Sigmoid colon (tissue), 7 donors: ENCODE measurements around the gene CST7. TPM values are rescaled to one million over a fixed set of nuclear protein-coding genes. Genes with fewer than 3 reads are reported as not detected.

ENCODE experiments used
- DNase-seq: peaks from one replicate; pipeline ENCODE4 v3.0.0-alpha.2; 2019
- H3K27ac ChIP-seq, 4 donors: fragments of 200-600 bp; sonication (generic); one replicate each; pipeline ENCODE4 v1.5.1; 2016 to 2019; ENCODE audit warnings: mild to moderate bottlenecking in 1 of 4
- H3K27me3 ChIP-seq, 3 donors: fragments of 200-600 bp; sonication (generic); one replicate each; pipeline ENCODE4 v1.5.1; 2019; ENCODE audit warnings: mild to moderate bottlenecking in 1 of 3
- H3K36me3 ChIP-seq, 4 donors: fragments of 200-600 bp; sonication (generic); one replicate each; pipeline ENCODE4 v1.5.1; 2016 to 2019
- H3K4me1 ChIP-seq, 4 donors: fragments of 200-600 bp; sonication (generic); one replicate each; pipeline ENCODE4 v1.5.1; 2017 to 2019
- H3K4me3 ChIP-seq, 4 donors: fragments of 200-600 bp; sonication (generic); one replicate each; pipeline ENCODE4 v1.5.1; 2017 to 2019; ENCODE audit warnings: mild to moderate bottlenecking in 2 of 4, moderate library complexity in 1 of 4
- H3K9me3 ChIP-seq, 4 donors: fragments of 200-600 bp in 3 of 4; sonication (generic) in 3 of 4; one replicate each; pipeline versions ENCODE4 v1.5.1 to v1.6.1; 2013 to 2019
- CTCF ChIP-seq, 4 experiments: fragments of 450-650 bp in 3 of 4; fragments of 200-600 bp in 1 of 4; IDR thresholded peaks; one replicate each; pipeline ENCODE4 v1.5.1; 2016 to 2019; ENCODE audit warnings: antibody characterized with exemption in 4 of 4, mild to moderate bottlenecking in 3 of 4, moderate library complexity in 2 of 4
- EP300 ChIP-seq, 4 donors: sonication (generic); formaldehyde crosslinking; IDR thresholded peaks; one replicate each; pipeline ENCODE4 v1.6.1; 2017; ENCODE audit warnings: antibody characterized with exemption in 4 of 4
- POLR2A ChIP-seq, 2 donors: fragments of 450-650 bp; IDR thresholded peaks; one replicate each; pipeline ENCODE4 v1.6.1; 2016; ENCODE audit warnings: antibody characterized with exemption in 2 of 2, mild to moderate bottlenecking in 2 of 2, moderate library complexity in 2 of 2
- POLR2AphosphoS5 ChIP-seq, 4 donors: sonication (generic); formaldehyde crosslinking; IDR thresholded peaks; one replicate each; pipeline ENCODE4 v1.6.1; 2017; ENCODE audit warnings: antibody characterized with exemption in 4 of 4
- WGBS, 2 donors: extraction: QIAGEN DNeasy Blood & Tissue Kit; methylation state at CpG; one replicate each; pipeline ENCODE4 v1.1.7; 2013; 5-methylcytosine and 5-hydroxymethylcytosine counted together
- intact Hi-C: fragments of 100-400 bp; cut with DNase I; formaldehyde crosslinking; loops from one replicate; pipeline ENCODE4 v1.15.1; 2023
- polyA plus RNA-seq, 3 donors: library from polyadenylated mRNA; stranded (reverse); fragments of 200-250 nt; gene quantifications; one replicate each; pipeline ENCODE4 v1.2.3, GENCODE V29; 2013
- total RNA-seq, 4 donors: library from RNA; depleted of rRNA; stranded (reverse); fragments of >200 nt; gene quantifications; one replicate each; pipeline ENCODE4 v1.1.0, GENCODE V29; 2016
- donor health status: healthy with polysubstance abuse.
- donor health status: Bipolar disorder and iron deficiency.
- donor health status: healthy.

CST7 gene
- total and polyA plus RNA-seq, 7 donors = 0.66 to 10.4 (median 3.7) TPM; not detected in 1

GRCh38 chr20:24954566-24954965, 5.5 kb downstream of the CST7 start:
- WGBS, 2 donors = 62 to 90% methylated on average over 2 of the region's 2 CpGs
- no peak for TF ChIP-seq POLR2A (IDR thresholded peaks at IDR 0.05)
- no peak for TF ChIP-seq EP300 (IDR thresholded peaks at IDR 0.05)
- no peak for TF ChIP-seq POLR2AphosphoS5 (IDR thresholded peaks at IDR 0.05)
- TF ChIP-seq CTCF (IDR thresholded peaks at IDR 0.05) = no peak
- Histone ChIP-seq H3K27ac (no peak overlapping the region), H3K36me3 (peaks cover 0 to 31% (median 9%) of the 10 kb centered on the region in 4 donors), H3K4me1 (no peaks in the 10 kb centered on the region), H3K27me3 (peaks cover 0 to 10% (median under 1%) of the 10 kb centered on the region in 3 donors), H3K4me3 (no peak overlapping the region), H3K9me3 (no peaks in the 10 kb centered on the region)
- no peak for DNase-seq
- intact Hi-C loops = no loop called here

- intact Hi-C loops = no loop called here
- 42 to 76% methylated on average over 3 of the region's 3 CpGs for WGBS, 2 donors
- H3K27ac ChIP-seq = no peak overlapping the region
- peaks cover 0 to 36% (median 10%) of the 10 kb centered on the region in 4 donors for H3K36me3 ChIP-seq
- DNase-seq = peak; percentile 48
- no peak for TF ChIP-seq POLR2A (IDR thresholded peaks at IDR 0.05)
- TF ChIP-seq POLR2AphosphoS5 (IDR thresholded peaks at IDR 0.05) = no peak
- TF ChIP-seq CTCF (IDR thresholded peaks at IDR 0.05) = no peak
- no peak for TF ChIP-seq EP300 (IDR thresholded peaks at IDR 0.05)
- H3K4me3 ChIP-seq = no peak overlapping the region
- no peaks in the 10 kb centered on the region for H3K4me1 ChIP-seq
- no peaks in the 10 kb centered on the region for H3K9me3 ChIP-seq
- H3K27me3 ChIP-seq = peaks cover 0 to 10% (median 0%) of the 10 kb centered on the region in 3 donors
These were observed 6.0 kb downstream of the CST7 start for GRCh38 chr20:24955045-24955444.

GRCh38 chr20:24956001-24956841, 7.2 kb downstream of the CST7 start:
- TF ChIP-seq POLR2AphosphoS5 (IDR thresholded peaks at IDR 0.05) (no peak), EP300 (IDR thresholded peaks at IDR 0.05) (no peak), CTCF (IDR thresholded peaks at IDR 0.05) (no peak), POLR2A (IDR thresholded peaks at IDR 0.05) (no peak)
- 94% methylated on average over 22 of the region's 22 CpGs for WGBS, 2 donors
- H3K36me3 ChIP-seq = peaks cover 0 to 46% (median 17%) of the 10 kb centered on the region in 4 donors
- DNase-seq = peak; percentile 51
- H3K9me3 ChIP-seq = no peaks in the 10 kb centered on the region
- H3K27me3 ChIP-seq = peaks cover 0 to 8% (median 0%) of the 10 kb centered on the region in 3 donors
- no peak overlapping the region for H3K27ac ChIP-seq
- no peaks in the 10 kb centered on the region for H3K4me1 ChIP-seq
- no peak overlapping the region for H3K4me3 ChIP-seq
- intact Hi-C loops = no loop called here

- 95% methylated on average over 18 of the region's 18 CpGs for WGBS, 2 donors
- Histone ChIP-seq H3K27me3 (no peaks in the 10 kb centered on the region), H3K4me1 (no peaks in the 10 kb centered on the region), H3K9me3 (no peaks in the 10 kb centered on the region), H3K36me3 (peaks cover 0 to 57% (median 28%) of the 10 kb centered on the region in 4 donors), H3K27ac (no peak overlapping the region), H3K4me3 (no peak overlapping the region)
- TF ChIP-seq POLR2A (IDR thresholded peaks at IDR 0.05) (no peak), CTCF (IDR thresholded peaks at IDR 0.05) (no peak), EP300 (IDR thresholded peaks at IDR 0.05) (no peak), POLR2AphosphoS5 (IDR thresholded peaks at IDR 0.05) (no peak)
- intact Hi-C loops = no loop called here
- DNase-seq = peak; percentile 59
These were observed 8.4 kb downstream of the CST7 start for GRCh38 chr20:24957326-24958016.
